SK-N-MC (cell line): ENCODE measurements around the gene BDKRB1.

Experiments
- EZH2 ChIP-seq: fragments of 200-600 bp; sonication (generic); IDR thresholded peaks from one replicate; pipeline ENCODE4 v1.6.1; 2017; ENCODE audit warnings: antibody characterized with exemption
- POLR2AphosphoS5 ChIP-seq: IDR thresholded peaks from 2 replicates; pipeline ENCODE4 v1.6.1; 2012; ENCODE audit warnings: mild to moderate bottlenecking, low read depth, low read length, borderline replicate concordance

- TF ChIP-seq EZH2 (no peak), POLR2AphosphoS5 (no peak)
Measured at GRCh38 chr14:96281486-96281885, 25.5 kb downstream of the BDKRB1 start.
